BLaER1 treated with 17β-estradiol and CSF1 and Interleukin-3, amounts not matched to agents 10 nM and 100 nM (cell line): ENCODE measurements around the gene TMEM108.

Experiments
- H3K27ac ChIP-seq, 11 experiments: shearing (Covaris generic); formaldehyde crosslinking; 2 replicates each; pipeline ENCODE4 v1.8.1; 2022
- H3K27me3 ChIP-seq, 11 experiments: shearing (Covaris generic); formaldehyde crosslinking; 2 replicates each; pipeline ENCODE4 v1.8.1; 2022
- H3K36me3 ChIP-seq, 11 experiments: shearing (Covaris generic); formaldehyde crosslinking; 2 replicates each; pipeline ENCODE4 v1.8.1; 2022
- H3K4me1 ChIP-seq, 10 experiments: shearing (Covaris generic); formaldehyde crosslinking; 2 replicates each; pipeline ENCODE4 v1.8.1; 2022
- H3K4me2 ChIP-seq, 11 experiments: shearing (Covaris generic); formaldehyde crosslinking; 2 replicates each; pipeline ENCODE4 v1.8.1; 2022
- H3K4me3 ChIP-seq, 10 experiments: shearing (Covaris generic); formaldehyde crosslinking; 2 replicates each; pipeline ENCODE4 v1.8.1; 2022
- H3K9ac ChIP-seq, 11 experiments: shearing (Covaris generic); formaldehyde crosslinking; 2 replicates each; pipeline ENCODE4 v1.8.1; 2022
- H3K9me3 ChIP-seq, 11 experiments: shearing (Covaris generic); formaldehyde crosslinking; replicated peaks in 1 of 11; 2 replicates each; pipeline ENCODE4 v1.8.1; 2022
- H4K20me1 ChIP-seq, 11 experiments: shearing (Covaris generic); formaldehyde crosslinking; 2 replicates each; pipeline ENCODE4 v1.8.1; 2022
- Cebpa-rat ChIP-seq, 11 experiments: shearing (Covaris generic); IDR thresholded peaks; 2 replicates each; pipeline ENCODE4 v1.8.1; 2022

Gene TMEM108

GRCh38 chr3:133123636-133124035 is 85.4 kb downstream of the TMEM108 start:
- Histone ChIP-seq H3K9me3 (no peaks in the 10 kb centered on the region), H3K27me3 (no peaks in the 10 kb centered on the region), H3K9ac (no peak overlapping the region), H3K36me3 (no peaks in the 10 kb centered on the region), H4K20me1 (no peaks in the 10 kb centered on the region), H3K27ac (no peak overlapping the region), H3K4me1 (peaks cover 0 to 37% (median 16%) of the 10 kb centered on the region in 10 experiments; a peak in 15 of 20 replicates), H3K4me3 (no peak overlapping the region), H3K4me2 (peak overlapping the region in 10 of 11 experiments; percentile 23 to 62 (median 46); a peak in 12 of 22 replicates)
- TF ChIP-seq Cebpa-rat (IDR thresholded peaks at IDR 0.05) = no peak

GRCh38 chr3:133124511-133124910 is 86.3 kb downstream of the TMEM108 start:
- no peaks in the 10 kb centered on the region for H4K20me1 ChIP-seq
- H3K27me3 ChIP-seq = no peaks in the 10 kb centered on the region
- no peak overlapping the region for H3K27ac ChIP-seq
- peak overlapping the region in 9 of 11 experiments; percentile 25 to 62 (median 50); a peak in 14 of 22 replicates for H3K4me2 ChIP-seq
- TF ChIP-seq Cebpa-rat (IDR thresholded peaks at IDR 0.05) = no peak
- no peaks in the 10 kb centered on the region for H3K36me3 ChIP-seq
- no peaks in the 10 kb centered on the region for H3K9me3 ChIP-seq
- H3K4me3 ChIP-seq = no peak overlapping the region
- peaks cover 0 to 37% (median 16%) of the 10 kb centered on the region in 10 experiments; a peak in 15 of 20 replicates for H3K4me1 ChIP-seq
- H3K9ac ChIP-seq = no peak overlapping the region

DNA sequence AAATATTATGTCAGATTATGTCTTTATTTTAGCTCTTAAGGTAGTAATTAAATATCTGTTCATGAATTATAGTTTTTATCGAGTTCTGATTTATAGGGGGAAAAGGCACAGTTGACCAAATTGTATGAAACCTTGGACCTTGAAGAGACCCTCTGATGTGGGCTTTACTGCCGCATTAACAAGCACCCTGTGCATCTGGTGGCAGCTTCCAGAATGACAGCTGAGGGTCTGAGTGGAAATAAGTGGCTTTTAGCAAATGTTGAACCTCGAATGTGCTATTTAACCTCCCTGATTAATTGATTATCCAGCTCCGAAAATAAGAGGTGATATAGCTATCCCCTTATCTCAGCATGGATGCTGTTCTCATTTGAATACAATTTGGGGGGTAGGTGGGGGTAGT is 87.0 kb downstream of the TMEM108 start:
- Histone ChIP-seq H3K27me3 (no peaks in the 10 kb centered on the region), H3K9me3 (no peaks in the 10 kb centered on the region), H4K20me1 (no peaks in the 10 kb centered on the region), H3K9ac (no peak overlapping the region), H3K4me3 (no peak overlapping the region), H3K27ac (no peak overlapping the region), H3K36me3 (no peaks in the 10 kb centered on the region), H3K4me2 (peak overlapping the region in 1 of 11 experiments; percentile 58; a peak in 3 of 22 replicates), H3K4me1 (peaks cover 0 to 37% (median 16%) of the 10 kb centered on the region in 10 experiments; a peak in 15 of 20 replicates)
- no peak for TF ChIP-seq Cebpa-rat (IDR thresholded peaks at IDR 0.05)

DNA sequence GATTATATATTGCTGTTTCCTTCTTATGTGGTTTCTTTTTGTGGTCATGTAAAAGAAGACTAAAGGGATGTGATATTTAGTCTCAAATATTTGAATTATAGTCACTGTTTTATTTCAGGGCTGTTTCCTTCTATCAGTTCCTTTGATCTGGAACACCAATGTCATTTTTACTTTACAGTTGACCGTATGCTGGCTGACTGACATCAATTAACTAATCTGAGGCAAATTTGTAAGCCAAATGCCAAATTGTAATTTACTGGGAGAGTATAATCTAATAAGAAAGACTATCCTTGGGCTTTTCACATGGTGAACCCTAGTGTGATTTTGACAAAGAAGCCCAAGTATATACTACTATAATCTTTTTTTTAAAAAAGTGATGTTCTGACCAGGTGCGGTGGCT is 87.6 kb downstream of the TMEM108 start:
- Histone ChIP-seq H3K9ac (no peak overlapping the region), H3K4me1 (peaks cover 0 to 37% (median 16%) of the 10 kb centered on the region in 10 experiments; a peak in 15 of 20 replicates), H3K27me3 (no peaks in the 10 kb centered on the region), H3K4me2 (no peak overlapping the region), H3K27ac (no peak overlapping the region), H3K9me3 (no peaks in the 10 kb centered on the region), H4K20me1 (no peaks in the 10 kb centered on the region), H3K4me3 (no peak overlapping the region), H3K36me3 (no peaks in the 10 kb centered on the region)
- no peak for TF ChIP-seq Cebpa-rat (IDR thresholded peaks at IDR 0.05)

DNA sequence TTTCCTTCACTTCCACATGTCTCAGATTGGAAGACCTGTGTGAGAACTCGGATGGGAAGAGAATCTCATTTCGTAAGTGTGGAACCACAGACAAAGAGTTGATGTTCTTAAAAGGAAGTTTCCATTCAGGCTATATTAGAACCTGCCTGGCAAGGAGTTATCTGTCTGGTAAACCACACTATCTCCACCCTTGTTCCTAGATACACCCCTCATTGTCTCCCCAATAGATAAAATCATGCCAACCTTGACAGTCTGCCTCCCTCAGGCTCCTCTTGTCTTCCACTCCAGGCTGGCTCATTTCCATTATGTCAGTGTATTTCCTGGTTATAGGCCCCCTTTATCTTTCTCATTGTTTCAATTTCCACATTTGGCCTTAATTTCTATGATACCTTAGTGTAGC is 89.2 kb downstream of the TMEM108 start:
- H3K27me3 ChIP-seq = no peaks in the 10 kb centered on the region
- peaks cover 0 to 25% (median 12%) of the 10 kb centered on the region in 10 experiments; a peak in 15 of 20 replicates for H3K4me1 ChIP-seq
- no peak overlapping the region for H3K4me2 ChIP-seq
- no peak overlapping the region for H3K9ac ChIP-seq
- no peak overlapping the region for H3K27ac ChIP-seq
- H3K9me3 ChIP-seq = no peaks in the 10 kb centered on the region
- TF ChIP-seq Cebpa-rat (IDR thresholded peaks at IDR 0.05) = no peak
- H3K36me3 ChIP-seq = no peaks in the 10 kb centered on the region
- no peaks in the 10 kb centered on the region for H4K20me1 ChIP-seq
- H3K4me3 ChIP-seq = no peak overlapping the region

- no peak for TF ChIP-seq Cebpa-rat (IDR thresholded peaks at IDR 0.05)
- Histone ChIP-seq H3K36me3 (no peaks in the 10 kb centered on the region), H3K9me3 (no peaks in the 10 kb centered on the region), H4K20me1 (no peaks in the 10 kb centered on the region), H3K4me1 (peaks cover 0 to 8% (median 0%) of the 10 kb centered on the region in 10 experiments; a peak in 2 of 20 replicates), H3K27ac (no peak overlapping the region), H3K9ac (no peak overlapping the region), H3K4me3 (no peak overlapping the region), H3K4me2 (no peak overlapping the region), H3K27me3 (no peaks in the 10 kb centered on the region)
Observed at GRCh38 chr3:133130168-133130567, 92.0 kb downstream of the TMEM108 start.

- Histone ChIP-seq H3K9ac (no peak overlapping the region), H3K9me3 (no peaks in the 10 kb centered on the region), H3K4me1 (peaks cover 0 to 5% (median 0%) of the 10 kb centered on the region in 10 experiments; a peak in 1 of 20 replicates), H3K36me3 (no peaks in the 10 kb centered on the region), H3K27me3 (no peaks in the 10 kb centered on the region), H3K4me2 (no peak overlapping the region), H3K4me3 (no peak overlapping the region), H3K27ac (no peak overlapping the region), H4K20me1 (no peaks in the 10 kb centered on the region)
- no peak for TF ChIP-seq Cebpa-rat (IDR thresholded peaks at IDR 0.05)
Observed at GRCh38 chr3:133135306-133135705, 97.1 kb downstream of the TMEM108 start.

- Histone ChIP-seq H3K36me3 (no peaks in the 10 kb centered on the region), H3K4me1 (peaks cover 0 to 5% (median 0%) of the 10 kb centered on the region in 10 experiments; a peak in 1 of 20 replicates), H3K4me2 (no peak overlapping the region), H4K20me1 (no peaks in the 10 kb centered on the region), H3K9ac (no peak overlapping the region), H3K9me3 (no peaks in the 10 kb centered on the region), H3K4me3 (no peak overlapping the region), H3K27me3 (no peaks in the 10 kb centered on the region), H3K27ac (no peak overlapping the region)
- TF ChIP-seq Cebpa-rat (IDR thresholded peaks at IDR 0.05) = no peak
Observed at GRCh38 chr3:133136114-133137041, 98.2 kb downstream of the TMEM108 start.

DNA sequence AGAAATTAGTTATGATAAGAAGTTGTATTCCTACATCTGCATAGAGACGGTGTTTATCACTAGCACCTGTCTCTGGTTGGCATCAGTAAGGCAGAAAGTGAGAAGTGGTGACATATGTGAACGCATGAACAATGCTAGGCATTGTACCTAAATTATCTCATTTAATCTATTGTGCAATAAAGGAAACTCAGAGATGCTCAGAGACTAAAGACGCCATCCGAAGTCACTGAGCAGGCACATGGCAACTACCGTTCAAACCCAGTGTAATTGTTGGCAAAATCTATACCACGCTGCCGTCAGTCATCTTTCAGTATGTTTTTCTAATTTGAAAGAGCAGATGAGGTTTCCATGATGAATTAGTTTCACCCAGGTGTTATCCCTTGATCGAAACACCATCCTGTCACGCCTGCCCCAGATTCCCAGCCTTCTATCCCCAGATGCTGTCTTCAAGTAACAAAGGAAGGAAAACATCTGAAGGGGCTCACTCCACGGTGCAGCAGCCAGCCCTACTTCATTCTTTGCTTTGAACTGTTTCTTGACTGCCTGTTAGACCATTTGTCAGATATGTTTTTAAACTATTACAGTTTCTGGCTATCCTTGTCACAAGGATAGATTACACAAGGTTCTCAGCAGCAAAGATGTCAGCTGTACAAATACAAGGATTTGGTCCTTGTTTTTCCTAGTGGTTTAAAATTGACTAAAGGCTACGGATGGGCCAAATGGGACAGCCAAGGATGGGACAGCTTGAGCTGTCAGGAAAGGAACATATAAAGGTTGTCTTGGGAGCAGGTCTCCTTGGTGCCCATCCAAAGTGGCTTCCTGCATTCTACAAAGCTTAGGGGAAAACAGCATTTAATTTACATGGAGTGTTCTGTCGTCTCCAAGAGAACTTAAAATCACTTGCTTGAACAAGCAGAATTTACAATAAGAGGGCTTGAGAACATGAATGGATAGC is 99.1 kb downstream of the TMEM108 start:
- no peak overlapping the region for H3K4me3 ChIP-seq
- H3K9ac ChIP-seq = no peak overlapping the region
- no peak overlapping the region for H3K27ac ChIP-seq
- no peaks in the 10 kb centered on the region for H3K36me3 ChIP-seq
- peaks cover 0 to 5% (median 0%) of the 10 kb centered on the region in 10 experiments; a peak in 1 of 20 replicates for H3K4me1 ChIP-seq
- no peaks in the 10 kb centered on the region for H4K20me1 ChIP-seq
- no peaks in the 10 kb centered on the region for H3K27me3 ChIP-seq
- TF ChIP-seq Cebpa-rat (IDR thresholded peaks at IDR 0.05) = peak in 3 of 11 experiments; percentile 41 to 53 (median 47); a peak in 4 of 22 replicates
- no peak overlapping the region for H3K4me2 ChIP-seq
- no peaks in the 10 kb centered on the region for H3K9me3 ChIP-seq
